ENCODE results near the gene PRKCI. TPM values are rescaled to one million over a fixed set of nuclear protein-coding genes. Genes with fewer than 3 reads are reported as not detected.

PRKCI gene
- total RNA-seq, 1 experiment from 2014 or later = 43.7 TPM

GRCh38 chr3:170201527-170201926, 20.7 kb upstream of the PRKCI start:
- H3K27me3 ChIP-seq (ENCODE audit: control insufficient read depth, insufficient read depth, low read length) = peaks cover 10% of the 10 kb centered on the region; the same call in 1 of the 2 replicates
- intact Hi-C loops (cut with micrococcal nuclease; ENCODE audit: unreplicated experiment) = no loop called here
- ATAC-seq (no peak), DNase-seq (ENCODE audit: low read depth, low spot score) (no peak)
- ChIA-PET POLR2A (no interaction called here), CTCF (interaction anchor here (0.8 kb wide), 1 partner anchor 11 kb away, joined by 3 read pairs; no protein-coding TSS in a partner anchor)
- TF ChIP-seq POLR2AphosphoS5 (IDR thresholded peaks at IDR 0.05; ENCODE audit: low read depth, low read length) (no peak), TCF7L2 (IDR thresholded peaks at IDR 0.05; ENCODE audit: low read depth, low read length) (no peak), SIN3A (IDR thresholded peaks at IDR 0.05; ENCODE audit: borderline replicate concordance, insufficient read depth, low read depth, low read length) (no peak), CTCF (IDR thresholded peaks at IDR 0.05) (no peak)
- TF ChIP-seq, protein P1, sequence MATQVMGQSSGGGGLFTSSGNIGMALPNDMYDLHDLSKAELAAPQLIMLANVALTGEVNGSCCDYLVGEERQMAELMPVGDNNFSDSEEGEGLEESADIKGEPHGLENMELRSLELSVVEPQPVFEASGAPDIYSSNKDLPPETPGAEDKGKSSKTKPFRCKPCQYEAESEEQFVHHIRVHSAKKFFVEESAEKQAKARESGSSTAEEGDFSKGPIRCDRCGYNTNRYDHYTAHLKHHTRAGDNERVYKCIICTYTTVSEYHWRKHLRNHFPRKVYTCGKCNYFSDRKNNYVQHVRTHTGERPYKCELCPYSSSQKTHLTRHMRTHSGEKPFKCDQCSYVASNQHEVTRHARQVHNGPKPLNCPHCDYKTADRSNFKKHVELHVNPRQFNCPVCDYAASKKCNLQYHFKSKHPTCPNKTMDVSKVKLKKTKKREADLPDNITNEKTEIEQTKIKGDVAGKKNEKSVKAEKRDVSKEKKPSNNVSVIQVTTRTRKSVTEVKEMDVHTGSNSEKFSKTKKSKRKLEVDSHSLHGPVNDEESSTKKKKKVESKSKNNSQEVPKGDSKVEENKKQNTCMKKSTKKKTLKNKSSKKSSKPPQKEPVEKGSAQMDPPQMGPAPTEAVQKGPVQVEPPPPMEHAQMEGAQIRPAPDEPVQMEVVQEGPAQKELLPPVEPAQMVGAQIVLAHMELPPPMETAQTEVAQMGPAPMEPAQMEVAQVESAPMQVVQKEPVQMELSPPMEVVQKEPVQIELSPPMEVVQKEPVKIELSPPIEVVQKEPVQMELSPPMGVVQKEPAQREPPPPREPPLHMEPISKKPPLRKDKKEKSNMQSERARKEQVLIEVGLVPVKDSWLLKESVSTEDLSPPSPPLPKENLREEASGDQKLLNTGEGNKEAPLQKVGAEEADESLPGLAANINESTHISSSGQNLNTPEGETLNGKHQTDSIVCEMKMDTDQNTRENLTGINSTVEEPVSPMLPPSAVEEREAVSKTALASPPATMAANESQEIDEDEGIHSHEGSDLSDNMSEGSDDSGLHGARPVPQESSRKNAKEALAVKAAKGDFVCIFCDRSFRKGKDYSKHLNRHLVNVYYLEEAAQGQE (IDR thresholded peaks at IDR 0.05; ENCODE audit: insufficient read depth in 1 of 2, low read depth in 2 of 2, low read length in 1 of 2) = no peak
- no peaks in the 10 kb centered on the region for H3K4me1 ChIP-seq (ENCODE audit: control insufficient read depth, insufficient read depth, low read length)
- in situ Hi-C loops (cut with HindIII; ENCODE audit: low pct_unique_long_range_greater_than_20kb, low sequenced_read_pairs) = no loop called here
- BruUV-seq (replicated peaks) = no TSS peak
- no peak overlapping the region for H3K4me3 ChIP-seq (ENCODE audit: low read depth in 2 of 2, low read length in 2 of 2)
- H3K36me3 ChIP-seq (ENCODE audit: control insufficient read depth, insufficient read depth, low read length) = no peaks in the 10 kb centered on the region
- H3K9me3 ChIP-seq (ENCODE audit: control insufficient read depth, insufficient read depth, low read depth, low read length) = no peaks in the 10 kb centered on the region
- H3K27ac ChIP-seq (ENCODE audit: low read length) = no peak overlapping the region

GRCh38 chr3:170203457-170203856, 18.8 kb upstream of the PRKCI start:
- Histone ChIP-seq H3K27me3 (ENCODE audit: control insufficient read depth, insufficient read depth, low read length) (peaks cover 10% of the 10 kb centered on the region; the same call in 1 of the 2 replicates), H3K36me3 (ENCODE audit: control insufficient read depth, insufficient read depth, low read length) (no peaks in the 10 kb centered on the region), H3K27ac (ENCODE audit: low read length) (no peak overlapping the region), H3K4me3 (ENCODE audit: low read depth in 2 of 2, low read length in 2 of 2) (no peak overlapping the region), H3K9me3 (ENCODE audit: control insufficient read depth, insufficient read depth, low read depth, low read length) (no peaks in the 10 kb centered on the region), H3K4me1 (ENCODE audit: control insufficient read depth, insufficient read depth, low read length) (no peaks in the 10 kb centered on the region)
- in situ Hi-C loops (cut with HindIII; ENCODE audit: low pct_unique_long_range_greater_than_20kb, low sequenced_read_pairs) = no loop called here
- POLR2A ChIA-PET = interaction anchor here (0.5 kb wide), 1 partner anchor 23 kb away, joined by 15 read pairs; no protein-coding TSS in a partner anchor
- BruUV-seq (replicated peaks) = no TSS peak
- TF ChIP-seq SIN3A (IDR thresholded peaks at IDR 0.05; ENCODE audit: borderline replicate concordance, insufficient read depth, low read depth, low read length) = no peak
- TF ChIP-seq, protein P1 (IDR thresholded peaks at IDR 0.05; ENCODE audit: insufficient read depth in 1 of 2, low read depth in 2 of 2, low read length in 1 of 2) = no peak
- CTCF ChIA-PET = no interaction called here
- ATAC-seq (no peak), DNase-seq (ENCODE audit: low read depth, low spot score) (no peak)
- intact Hi-C loops (cut with micrococcal nuclease; ENCODE audit: unreplicated experiment) = no loop called here
